Stimulated activated effector memory CD8-positive, alpha-beta T cell treated with anti-CD3 and anti-CD28 coated beads, Interleukin-12 subunit alpha, Interleukin-12 subunit beta, amount 100 ng/mL, for 72 hours (primary cell): Measurements from ENCODE around the gene MT1M.
A peak's percentile ranks its signal among the peaks of the same experiment; 100 is the strongest.

Experiments used
- ATAC-seq: fragments of 150-1000 bp; cut with Tn5 transposase; 2 replicates; pipeline ENCODE4 v1.10.0; 2021
- DNase-seq, 2 donors: peaks; one replicate each; pipeline ENCODE4 v3.0.0; 2021 to 2022; ENCODE audit warnings: low spot score in 2 of 2
- H3K27ac Mint-ChIP-seq: one replicate; pipeline ENCODE4 v1.8.0; 2022; ENCODE audit warnings: mild to moderate bottlenecking, mixed read lengths
- H3K36me3 Mint-ChIP-seq: one replicate; pipeline ENCODE4 v1.8.0; 2022; ENCODE audit warnings: mild to moderate bottlenecking, mixed read lengths
- H3K4me1 Mint-ChIP-seq: one replicate; pipeline ENCODE4 v1.8.0; 2022; ENCODE audit warnings: mixed read lengths
- H3K4me3 Mint-ChIP-seq: one replicate; pipeline ENCODE4 v1.8.0; 2022; ENCODE audit warnings: mild to moderate bottlenecking, mixed read lengths
- H3K9me3 Mint-ChIP-seq: one replicate; pipeline ENCODE4 v1.8.0; 2022; ENCODE audit warnings: mixed read lengths

MT1M gene

GRCh38 chr16:56682703-56683397 is 50.4 kb downstream of the MT1M start:
- DNase-seq (no peak), ATAC-seq (no peak)
- H3K9me3 Mint-ChIP-seq, result no peaks in the 10 kb centered on the region
- H3K36me3 Mint-ChIP-seq, result peaks cover 7% of the 10 kb centered on the region
- H3K4me1 Mint-ChIP-seq, result peaks cover 40% of the 10 kb centered on the region
- peak overlapping the region; percentile 86 for H3K4me3 Mint-ChIP-seq
- peak overlapping the region; percentile 93 for H3K27ac Mint-ChIP-seq
